Activated T-cell treated with anti-CD3 and anti-CD28 coated beads for 48 hours (primary cell): ENCODE data around the gene DYNC1I1.

Experiments
- DNase-seq: peaks from one replicate; pipeline ENCODE4 v3.0.0-alpha.2; 2020; ENCODE audit warnings: low read depth

DYNC1I1 gene

GRCh38 chr7:95971716-95972115, 199.4 kb downstream of the DYNC1I1 start:
- no peak for DNase-seq

- no peak for DNase-seq
These were observed 200.2 kb downstream of the DYNC1I1 start for GRCh38 chr7:95972523-95972922.

GRCh38 chr7:95974108-95974507, 201.8 kb downstream of the DYNC1I1 start:
- no peak for DNase-seq

GRCh38 chr7:95976369-95977060, 204.2 kb downstream of the DYNC1I1 start:
- no peak for DNase-seq

GRCh38 chr7:95977994-95978393, 205.6 kb downstream of the DYNC1I1 start:
- no peak for DNase-seq

- no peak for DNase-seq
These were observed 207.8 kb downstream of the DYNC1I1 start for GRCh38 chr7:95980167-95980566.

- DNase-seq: no peak
These were observed 208.4 kb downstream of the DYNC1I1 start for GRCh38 chr7:95980706-95981105.

GRCh38 chr7:95986178-95986764, 213.9 kb downstream of the DYNC1I1 start:
- DNase-seq: no peak

- no peak for DNase-seq
These were observed 216.9 kb downstream of the DYNC1I1 start for GRCh38 chr7:95989301-95989700.

GRCh38 chr7:95993380-95993779, 221.0 kb downstream of the DYNC1I1 start:
- DNase-seq: no peak

GRCh38 chr7:95996174-95996573, 223.8 kb downstream of the DYNC1I1 start:
- no peak for DNase-seq

- no peak for DNase-seq
These were observed 224.5 kb downstream of the DYNC1I1 start for GRCh38 chr7:95996886-95997285.

GRCh38 chr7:95997632-95998031, 225.3 kb downstream of the DYNC1I1 start:
- no peak for DNase-seq

- DNase-seq: no peak
These were observed 227.1 kb downstream of the DYNC1I1 start for GRCh38 chr7:95999481-95999880.

GRCh38 chr7:96004578-96004977, 232.2 kb downstream of the DYNC1I1 start:
- DNase-seq: no peak

GRCh38 chr7:96005271-96005670, 232.9 kb downstream of the DYNC1I1 start:
- DNase-seq: no peak

GRCh38 chr7:96009148-96009547, 236.8 kb downstream of the DYNC1I1 start:
- no peak for DNase-seq

GRCh38 chr7:96013836-96014235, 241.5 kb downstream of the DYNC1I1 start:
- no peak for DNase-seq

GRCh38 chr7:96014617-96015016, 242.3 kb downstream of the DYNC1I1 start:
- no peak for DNase-seq

GRCh38 chr7:96016056-96016586, 243.8 kb downstream of the DYNC1I1 start:
- no peak for DNase-seq

GRCh38 chr7:96016735-96017134, 244.4 kb downstream of the DYNC1I1 start:
- no peak for DNase-seq

GRCh38 chr7:96017877-96018276, 245.5 kb downstream of the DYNC1I1 start:
- DNase-seq: no peak

GRCh38 chr7:96021568-96021967, 249.2 kb downstream of the DYNC1I1 start:
- no peak for DNase-seq

- DNase-seq: no peak
These were observed 251.0 kb downstream of the DYNC1I1 start for GRCh38 chr7:96023387-96023786.
